Pancreas (tissue), 10 donors: ENCODE results near the gene GRID1. TPM values are rescaled to one million over a fixed set of nuclear protein-coding genes. Genes with fewer than 3 reads are reported as not detected.

ENCODE experiments used
- ATAC-seq, 4 donors: fragments of 200-7000 bp; cut with Tn5 transposase; one replicate each; pipeline versions ENCODE4 v1.8.0 to v1.9.1; 2020; ENCODE audit warnings: mild to moderate bottlenecking in 4 of 4, moderate library complexity in 4 of 4
- DNase-seq, 6 donors: peaks; one replicate each; pipeline ENCODE4 v3.0.0-alpha.2; 2020
- FAIRE-seq: peaks from 2 replicates; lab custom pipeline; 2012; peaks lifted over from hg19 to GRCh38; lab: Jason Lieb, UNC
- H3K27ac ChIP-seq, 4 donors: fragments of 200-600 bp; sonication (generic); 1 replicate in 3 of 4; 2 replicates in 1 of 4; pipeline versions ENCODE4 v1.5.0 to v1.8.0; 2020
- H3K27me3 ChIP-seq, 4 donors: fragments of 200-600 bp; one replicate each; pipeline ENCODE4 v1.8.0; 2021
- H3K36me3 ChIP-seq, 3 donors: fragments of 200-600 bp; sonication (generic) in 1 of 3; one replicate each; pipeline versions ENCODE4 v1.5.0 to v1.8.0; 2020 to 2021
- H3K4me1 ChIP-seq, 3 donors: fragments of 200-600 bp; one replicate each; pipeline ENCODE4 v1.8.0; 2021
- H3K4me3 ChIP-seq, 4 donors: fragments of 200-600 bp; sonication (generic) in 2 of 4; one replicate each; pipeline versions ENCODE4 v1.5.0 to v1.8.0; 2020 to 2021
- H3K9me3 ChIP-seq, 4 donors: fragments of 200-600 bp; one replicate each; pipeline ENCODE4 v1.8.0; 2021
- WGBS, 2 donors: extraction: QIAGEN DNeasy Blood & Tissue Kit; methylation state at CpG; one replicate each; pipeline ENCODE4 v1.1.7; 2013; 5-methylcytosine and 5-hydroxymethylcytosine counted together
- intact Hi-C, 3 donors: fragments of 100-400 bp; cut with DNase I; formaldehyde crosslinking; loops; one replicate each; pipeline versions ENCODE4 v1.11.1 to v1.14.2; 2022
- polyA plus RNA-seq, 2 donors: library from polyadenylated mRNA; stranded (reverse); fragments of 200-250 nt; gene quantifications; one replicate each; pipeline ENCODE4 v1.2.3, GENCODE V29; 2013
- total RNA-seq, 6 donors: library from RNA; stranded (reverse); fragmentation: NEBNext Ultra II Directional in 4 of 6; extraction: Animal tissue kit (Norgen Biotek cat#: 25700) in 4 of 6; gene quantifications; one replicate each; pipeline versions ENCODE4 v1.2.1 to v1.2.4, GENCODE V29; 2021 to 2023
- TF ChIP-seq, protein P1 (sequence below), 4 donors: fragments of 200-600 bp; sonication (generic) in 3 of 4; IDR thresholded peaks; one replicate each; pipeline versions ENCODE4 v1.5.0 to v1.8.0; 2021; ENCODE audit warnings: antibody characterized with exemption in 4 of 4
- donor health status: healthy with polysubstance abuse.
- donor health status: DM: no; HTN: no; CAD: no; lungs with moderate emphysema.
- donor health status: DM: no; HTN: no; CAD: no.
- donor health status: control.
- donor health status: control.
- donor health status: Bipolar disorder and iron deficiency.
- donor health status: DM: yes; HTN: yes; CAD: no.
- donor health status: DM: no; HTN: no; CAD: no.
- donor health status: DM: no; HTN: no; CAD: no.
- donor health status: DM: yes; HTN: yes; CAD: no.

GRID1 gene
- total and polyA plus RNA-seq, 8 donors = 0.05 to 1.5 (median 0.91) TPM

DNA sequence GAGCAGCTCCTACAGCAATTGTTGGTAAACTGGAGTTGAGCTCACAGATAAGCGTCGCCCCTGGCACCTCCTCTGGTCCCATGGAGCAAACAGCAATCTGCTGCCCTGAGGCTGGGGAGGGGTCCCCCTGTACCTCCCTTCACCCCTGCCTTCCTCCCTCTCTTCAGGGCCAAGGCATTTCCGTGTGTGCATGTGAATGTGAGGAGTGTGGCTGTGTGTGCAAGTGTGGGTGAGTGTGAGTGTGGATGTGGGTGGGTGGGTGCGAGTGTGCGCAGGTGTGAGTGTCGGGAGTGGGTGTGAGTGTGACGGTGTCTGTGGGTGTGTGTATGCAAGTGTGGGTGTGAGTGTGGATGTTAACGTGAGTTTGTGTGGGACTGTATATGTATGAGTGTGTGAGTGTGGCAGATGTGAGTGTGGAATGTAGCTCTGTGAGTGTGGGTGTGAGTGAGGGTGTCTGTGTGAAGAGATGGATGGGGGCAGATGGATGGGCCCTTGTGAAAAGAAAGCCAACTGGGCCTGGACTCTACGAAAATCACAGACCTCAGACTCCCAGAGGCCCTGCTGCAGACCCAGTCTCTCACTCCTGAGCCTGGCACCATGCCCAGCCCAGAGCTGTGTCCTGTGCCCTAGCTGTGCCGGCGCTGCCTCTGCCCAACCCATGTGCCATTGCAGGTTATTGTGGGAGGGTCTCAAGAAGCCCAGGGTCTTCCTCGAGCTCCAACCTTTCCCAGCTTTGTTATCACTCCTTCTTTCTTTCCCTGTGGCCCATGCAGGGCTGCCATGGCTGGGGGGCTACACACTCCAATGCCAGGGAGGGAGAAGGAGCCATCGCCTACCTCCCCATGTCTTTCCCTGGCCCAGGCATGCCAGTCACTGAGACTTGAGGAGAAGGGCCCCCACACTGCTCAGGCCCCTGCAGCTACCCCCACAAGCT lies 73.9 kb downstream of the GRID1 start:
- TF ChIP-seq, protein P1, sequence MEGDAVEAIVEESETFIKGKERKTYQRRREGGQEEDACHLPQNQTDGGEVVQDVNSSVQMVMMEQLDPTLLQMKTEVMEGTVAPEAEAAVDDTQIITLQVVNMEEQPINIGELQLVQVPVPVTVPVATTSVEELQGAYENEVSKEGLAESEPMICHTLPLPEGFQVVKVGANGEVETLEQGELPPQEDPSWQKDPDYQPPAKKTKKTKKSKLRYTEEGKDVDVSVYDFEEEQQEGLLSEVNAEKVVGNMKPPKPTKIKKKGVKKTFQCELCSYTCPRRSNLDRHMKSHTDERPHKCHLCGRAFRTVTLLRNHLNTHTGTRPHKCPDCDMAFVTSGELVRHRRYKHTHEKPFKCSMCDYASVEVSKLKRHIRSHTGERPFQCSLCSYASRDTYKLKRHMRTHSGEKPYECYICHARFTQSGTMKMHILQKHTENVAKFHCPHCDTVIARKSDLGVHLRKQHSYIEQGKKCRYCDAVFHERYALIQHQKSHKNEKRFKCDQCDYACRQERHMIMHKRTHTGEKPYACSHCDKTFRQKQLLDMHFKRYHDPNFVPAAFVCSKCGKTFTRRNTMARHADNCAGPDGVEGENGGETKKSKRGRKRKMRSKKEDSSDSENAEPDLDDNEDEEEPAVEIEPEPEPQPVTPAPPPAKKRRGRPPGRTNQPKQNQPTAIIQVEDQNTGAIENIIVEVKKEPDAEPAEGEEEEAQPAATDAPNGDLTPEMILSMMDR (IDR thresholded peaks at IDR 0.05) = no peak
- DNase-seq (peak in 1 of 6 donors; percentile 9), FAIRE-seq (no peak), ATAC-seq (no peak)
- Histone ChIP-seq H3K4me1 (no peaks in the 10 kb centered on the region), H3K27ac (no peak overlapping the region), H3K27me3 (no peaks in the 10 kb centered on the region), H3K36me3 (no peaks in the 10 kb centered on the region), H3K4me3 (no peak overlapping the region), H3K9me3 (no peaks in the 10 kb centered on the region)
- 59 to 66% methylated on average over 13 of the region's 13 CpGs for WGBS, 2 donors
- intact Hi-C loops = no loop called here

DNA sequence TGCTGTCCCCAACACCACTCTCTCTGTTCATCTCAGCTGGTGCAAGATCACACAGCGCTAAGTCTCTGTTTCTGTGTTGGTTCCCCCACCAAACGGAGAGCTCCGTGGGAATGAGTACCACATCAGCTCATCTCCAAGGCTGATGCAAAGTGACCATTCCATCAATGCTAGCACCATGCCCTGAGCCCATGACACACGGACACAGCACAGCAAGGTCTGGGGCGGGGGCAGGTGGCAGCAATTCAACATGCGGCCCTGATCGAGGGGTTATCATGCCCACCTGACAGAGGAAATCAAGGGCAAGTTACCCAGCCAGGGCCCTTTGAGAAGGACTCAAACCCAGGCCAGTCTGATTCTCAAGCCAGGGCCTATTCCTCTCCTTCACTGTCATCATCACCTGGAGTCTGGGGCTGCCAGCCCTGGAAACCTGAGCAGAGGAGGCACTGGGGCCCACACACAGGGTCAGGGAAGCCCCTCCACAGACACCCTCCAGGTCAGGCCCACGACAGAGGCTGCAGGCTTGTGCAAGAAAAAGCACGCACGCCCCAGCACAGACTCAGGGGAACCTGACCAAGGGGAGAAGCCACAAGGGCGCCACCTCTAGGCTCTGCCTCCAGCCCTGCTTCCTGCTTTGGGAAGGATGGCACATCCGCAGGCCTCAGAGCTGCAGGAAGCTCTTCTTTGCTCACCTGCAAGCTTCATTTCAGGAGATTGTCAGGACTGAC lies 74.8 kb downstream of the GRID1 start:
- H3K36me3 ChIP-seq = no peaks in the 10 kb centered on the region
- H3K4me3 ChIP-seq = no peak overlapping the region
- no peak overlapping the region for H3K27ac ChIP-seq
- intact Hi-C loops = no loop called here
- DNase-seq (peak in 1 of 6 donors; percentile 3), ATAC-seq (no peak), FAIRE-seq (no peak)
- no peaks in the 10 kb centered on the region for H3K9me3 ChIP-seq
- TF ChIP-seq, protein P1 (IDR thresholded peaks at IDR 0.05) = no peak
- no peaks in the 10 kb centered on the region for H3K4me1 ChIP-seq
- no peaks in the 10 kb centered on the region for H3K27me3 ChIP-seq
- WGBS, 2 donors = 64 to 71% methylated on average over 12 of the region's 12 CpGs

DNA sequence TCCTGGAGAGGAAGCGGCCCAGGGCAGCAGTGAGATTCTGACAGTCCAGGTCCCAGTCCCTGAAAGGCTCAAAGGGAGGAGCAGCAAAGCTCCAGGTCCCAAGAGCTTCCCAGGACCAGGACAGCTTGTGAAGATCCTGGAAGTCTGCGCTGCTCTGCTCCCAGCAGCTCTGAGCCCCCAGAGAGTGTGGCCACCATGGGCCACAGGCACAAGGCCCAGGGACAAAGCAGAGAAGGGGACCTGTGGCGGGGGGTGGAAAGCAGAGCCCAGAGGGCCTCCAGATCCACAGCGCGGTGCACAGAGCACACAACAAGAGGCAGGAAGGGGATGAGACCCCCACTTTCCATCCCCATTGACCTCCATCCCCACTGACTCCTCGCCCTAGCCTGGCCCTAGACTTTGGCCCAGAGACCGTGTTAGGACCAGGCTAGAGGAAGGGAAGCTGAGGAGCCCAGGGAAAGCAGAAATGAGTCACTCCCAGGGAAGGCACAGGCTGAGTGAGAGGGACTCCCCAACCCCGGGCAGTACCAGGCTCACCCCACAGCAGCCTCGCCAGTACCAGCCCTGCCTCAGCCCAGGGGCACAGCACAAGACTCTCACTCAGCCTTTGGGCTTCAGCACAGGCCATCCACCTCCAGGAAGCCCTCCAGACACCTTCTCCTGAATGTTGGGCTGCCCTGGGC lies 75.5 kb downstream of the GRID1 start:
- Histone ChIP-seq H3K9me3 (no peaks in the 10 kb centered on the region), H3K4me1 (no peaks in the 10 kb centered on the region), H3K36me3 (no peaks in the 10 kb centered on the region), H3K4me3 (no peak overlapping the region), H3K27ac (no peak overlapping the region), H3K27me3 (no peaks in the 10 kb centered on the region)
- TF ChIP-seq, protein P1 (IDR thresholded peaks at IDR 0.05) = no peak
- intact Hi-C loops = no loop called here
- no peak for FAIRE-seq
- peak in 1 of 6 donors; percentile 2 for DNase-seq
- ATAC-seq = no peak
- 69 to 78% methylated on average over 9 of the region's 9 CpGs for WGBS, 2 donors

DNA sequence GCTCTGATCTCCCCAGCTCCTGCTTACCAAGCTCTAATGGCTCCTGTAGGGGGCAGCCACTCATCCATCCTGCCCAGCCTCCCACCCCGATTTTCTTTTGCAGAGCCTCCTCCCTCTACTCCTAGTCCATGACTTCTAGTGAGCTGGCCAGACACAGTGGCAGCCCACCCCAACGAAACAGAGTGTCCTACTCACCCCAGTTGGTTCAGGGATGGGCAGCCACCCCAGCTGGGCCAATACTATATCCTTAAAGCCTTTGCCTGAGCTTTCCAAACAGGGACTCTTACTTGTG lies 77.1 kb downstream of the GRID1 start:
- DNase-seq (peak in 1 of 6 donors; percentile 4), FAIRE-seq (no peak)
- TF ChIP-seq, protein P1 (IDR thresholded peaks at IDR 0.05) = no peak

More for the DNA sequence above, 77.1 kb downstream of the GRID1 start:
- ATAC-seq = no peak
- Histone ChIP-seq H3K4me3 (no peak overlapping the region), H3K27me3 (no peaks in the 10 kb centered on the region), H3K36me3 (no peaks in the 10 kb centered on the region), H3K4me1 (no peaks in the 10 kb centered on the region), H3K27ac (no peak overlapping the region), H3K9me3 (no peaks in the 10 kb centered on the region)
- intact Hi-C loops = no loop called here
- 44 to 57% methylated on average over 2 of the region's 2 CpGs for WGBS, 2 donors
